Posterior vena cava (tissue), 2 donors: ENCODE results near the gene FOXK1. TPM values are rescaled to one million over a fixed set of nuclear protein-coding genes. Genes with fewer than 3 reads are reported as not detected.
A peak's percentile ranks its signal among the peaks of the same experiment; 100 is the strongest.
"Not testable (repeated sequence)": the region's sequence is repeated elsewhere in the genome, so short reads cannot be mapped to it uniquely, and the experiment has no call there.

ENCODE experiments used
- DNase-seq: peaks from one replicate; pipeline ENCODE4 v3.0.0-alpha.2; 2020; ENCODE audit warnings: low spot score
- intact Hi-C, 2 donors: fragments of 100-400 bp; cut with DNase I; formaldehyde crosslinking; loops; one replicate each; pipeline versions ENCODE4 v1.14.1 to v1.14.2; 2022 to 2023
- total RNA-seq, 2 donors: library from RNA; stranded (reverse); fragmentation: NEBNext Ultra II Directional; extraction: Animal tissue kit (Norgen Biotek cat#: 25700); gene quantifications; one replicate each; pipeline ENCODE4 v1.2.1, GENCODE V29; 2021
- donor health status: DM: yes; HTN: yes; CAD: no.
- donor health status: DM: yes; HTN: yes; CAD: no.

Gene FOXK1
- total RNA-seq, 2 donors from 2014 or later = 30.5 to 32.3 TPM

DNA sequence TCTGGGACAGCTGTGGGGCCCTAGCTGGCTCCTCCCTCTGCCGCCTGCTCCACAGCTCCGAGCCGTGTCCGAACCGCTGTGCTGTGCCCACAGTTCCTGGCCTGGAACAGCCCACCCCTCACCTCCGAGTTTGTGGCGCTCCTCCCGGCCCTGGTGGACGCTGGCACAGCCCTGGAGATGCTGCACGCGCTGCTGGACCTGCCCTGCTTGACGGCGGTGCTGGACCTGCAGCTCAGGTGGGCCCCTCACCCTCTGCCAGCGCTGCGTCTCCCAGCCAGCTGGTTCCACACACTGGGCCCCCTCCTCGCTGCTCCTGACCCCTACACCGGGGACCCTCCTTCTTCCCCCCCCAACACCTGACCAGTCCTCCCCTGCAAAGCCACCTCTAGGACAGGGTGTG lies 105.4 kb downstream of the FOXK1 start:
- DNase-seq = no peak

DNA sequence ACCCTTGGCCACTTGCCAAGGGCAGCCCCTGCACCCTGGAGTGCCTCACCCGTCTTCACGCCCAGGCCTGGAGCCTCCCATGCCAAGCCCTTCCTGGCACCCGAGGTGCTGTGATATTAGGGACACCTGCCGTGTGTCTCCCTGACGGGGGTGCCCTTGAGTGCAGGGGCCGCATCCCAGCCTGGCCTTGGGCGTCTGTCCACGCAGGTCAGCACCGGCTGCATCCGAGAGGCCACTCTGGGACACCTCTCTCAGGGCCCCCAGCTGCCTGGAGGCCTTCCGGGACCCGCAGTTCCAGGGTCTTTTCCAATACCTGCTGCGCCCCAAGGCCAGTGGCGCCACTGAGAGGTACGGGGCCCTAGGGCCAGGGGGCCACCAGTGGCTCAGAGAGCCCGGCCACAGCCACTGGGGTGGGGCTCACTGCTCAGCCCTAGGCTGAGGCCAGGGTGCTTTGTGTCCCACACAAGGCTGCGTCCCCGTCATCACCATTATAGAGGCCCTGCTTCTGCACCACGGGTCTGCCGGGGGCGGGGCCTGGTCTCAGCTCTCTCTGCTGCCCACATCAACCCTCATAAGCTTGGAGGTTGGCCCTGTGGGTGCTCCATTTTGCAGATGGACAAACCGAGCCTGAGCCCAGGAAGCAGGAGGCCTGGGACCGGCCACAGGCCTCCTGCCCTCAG lies 106.0 kb downstream of the FOXK1 start:
- intact Hi-C loops = no loop called here
- no peak for DNase-seq

More for the DNA sequence above, 105.4 kb downstream of the FOXK1 start:
- intact Hi-C loops = no loop called here

DNA sequence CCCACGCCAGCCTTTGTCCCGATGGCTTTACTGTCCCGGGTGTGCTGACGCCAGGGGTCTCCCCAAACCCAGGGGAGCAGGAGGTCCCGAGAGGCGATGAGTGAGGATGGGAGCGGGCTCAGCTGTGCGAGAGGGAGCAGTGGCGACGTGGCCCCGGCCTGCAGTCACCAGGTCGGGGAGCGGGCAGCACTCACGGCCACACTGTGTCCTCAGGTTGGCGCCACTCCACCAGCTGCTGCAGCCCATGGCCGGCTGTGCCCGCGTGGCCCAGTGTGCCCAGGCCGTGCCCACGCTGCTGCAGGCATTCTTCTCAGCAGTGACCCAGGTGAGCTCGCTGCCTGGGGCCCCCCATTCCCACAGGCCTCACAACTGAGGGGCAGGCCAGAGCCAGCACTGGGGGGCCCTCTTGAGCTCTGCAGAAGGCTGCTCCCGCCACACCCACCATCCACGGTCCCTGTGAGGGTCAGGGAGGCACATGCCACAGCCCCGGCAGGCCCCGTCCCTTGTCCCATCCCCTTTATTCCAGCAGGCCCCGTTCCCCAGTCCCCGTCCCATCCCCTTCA lies 106.6 kb downstream of the FOXK1 start:
- no peak for DNase-seq
- intact Hi-C loops = no loop called here

DNA sequence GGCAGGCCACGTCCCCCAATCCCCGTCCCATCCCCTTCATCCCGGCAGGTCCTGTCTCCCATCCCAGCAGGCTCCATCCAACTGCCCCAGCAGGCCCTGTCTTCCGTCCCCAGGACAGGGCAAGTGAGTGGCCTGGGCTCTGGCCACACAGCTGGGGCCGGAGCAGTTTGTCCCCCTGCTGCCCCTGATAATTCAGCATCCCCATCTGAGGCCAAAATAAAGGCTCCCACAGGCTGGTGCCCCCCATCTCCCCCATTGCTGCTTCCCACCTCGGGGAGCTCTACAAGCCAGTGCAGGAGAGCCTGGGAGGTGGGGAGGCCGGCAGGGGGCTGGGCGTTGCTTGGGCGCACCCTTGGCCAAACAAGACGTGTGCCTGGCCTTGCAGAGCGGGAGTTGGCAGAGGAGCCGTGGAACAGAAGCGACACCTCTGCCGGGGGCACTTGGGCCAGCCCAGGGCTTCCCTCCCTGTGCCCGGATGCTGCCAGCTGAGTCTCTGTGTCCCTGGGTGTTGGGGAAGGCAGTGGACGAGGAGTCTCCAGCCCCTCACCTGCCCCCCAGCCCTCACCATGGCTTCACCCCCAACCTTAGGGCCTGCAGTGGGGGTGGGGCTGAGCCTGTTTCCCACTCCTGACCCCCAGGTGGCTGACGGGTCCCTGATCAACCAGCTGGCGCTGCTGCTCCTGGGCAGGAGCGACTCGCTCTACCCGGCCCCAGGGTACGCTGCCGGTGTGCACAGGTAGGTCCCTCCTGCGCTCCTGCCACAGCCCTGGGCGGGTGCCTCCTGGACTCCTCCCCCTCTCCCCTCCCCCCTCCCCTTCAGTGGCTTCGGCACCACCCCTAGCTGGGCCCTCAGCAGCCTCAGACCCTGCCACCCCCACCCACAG lies 107.3 kb downstream of the FOXK1 start:
- intact Hi-C loops = loop anchor here in 1 of 2 donors (10.0 kb wide), 1 partner anchor 295 kb away; no protein-coding TSS in a partner anchor
- DNase-seq = no peak

DNA sequence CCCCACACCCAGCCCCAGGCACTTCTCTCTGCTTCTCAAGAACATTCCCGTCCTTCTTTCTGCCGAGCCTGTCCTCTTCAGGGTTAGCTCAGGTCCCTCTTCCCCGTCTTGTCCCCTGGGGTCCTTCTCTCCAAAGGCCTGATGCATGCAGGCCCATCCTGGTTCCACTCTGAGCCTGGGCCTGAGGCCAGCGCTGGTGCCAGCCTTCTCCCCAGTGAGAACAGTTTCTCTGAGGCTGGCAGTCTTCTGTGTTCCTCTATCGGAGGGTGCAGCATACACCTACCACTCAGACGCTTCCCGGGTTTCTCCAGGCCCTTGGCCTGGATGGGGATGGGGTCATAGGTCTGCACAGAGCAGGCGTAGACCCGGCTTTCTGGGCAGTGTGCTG lies 108.0 kb downstream of the FOXK1 start:
- intact Hi-C loops = loop anchor here in 1 of 2 donors (10.0 kb wide), 1 partner anchor 295 kb away; no protein-coding TSS in a partner anchor
- no peak for DNase-seq

DNA sequence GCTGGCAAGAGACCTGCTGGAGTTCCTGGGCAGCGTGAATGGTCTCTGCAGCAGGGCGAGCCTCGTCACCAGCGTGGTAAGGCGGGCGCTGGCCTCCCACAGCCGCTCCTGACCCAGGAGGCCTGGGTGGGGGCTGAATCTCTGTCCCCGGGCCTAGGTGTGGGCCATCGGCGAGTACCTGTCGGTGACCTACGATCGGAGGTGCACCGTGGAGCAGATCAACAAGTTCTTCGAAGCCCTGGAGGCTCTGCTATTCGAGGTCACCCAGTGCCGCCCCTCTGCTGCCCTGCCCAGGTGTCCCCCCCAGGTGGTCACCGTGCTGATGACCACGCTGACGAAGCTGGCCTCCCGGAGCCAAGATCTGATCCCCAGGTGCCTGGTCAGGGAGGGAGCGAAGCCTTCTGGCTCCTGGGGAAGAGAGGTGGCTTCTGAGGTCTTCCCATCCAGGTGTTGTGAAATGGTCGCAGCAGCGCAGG lies 108.5 kb downstream of the FOXK1 start:
- intact Hi-C loops = loop anchor here in 1 of 2 donors (10.0 kb wide), 1 partner anchor 294 kb away; no protein-coding TSS in a partner anchor

DNA sequence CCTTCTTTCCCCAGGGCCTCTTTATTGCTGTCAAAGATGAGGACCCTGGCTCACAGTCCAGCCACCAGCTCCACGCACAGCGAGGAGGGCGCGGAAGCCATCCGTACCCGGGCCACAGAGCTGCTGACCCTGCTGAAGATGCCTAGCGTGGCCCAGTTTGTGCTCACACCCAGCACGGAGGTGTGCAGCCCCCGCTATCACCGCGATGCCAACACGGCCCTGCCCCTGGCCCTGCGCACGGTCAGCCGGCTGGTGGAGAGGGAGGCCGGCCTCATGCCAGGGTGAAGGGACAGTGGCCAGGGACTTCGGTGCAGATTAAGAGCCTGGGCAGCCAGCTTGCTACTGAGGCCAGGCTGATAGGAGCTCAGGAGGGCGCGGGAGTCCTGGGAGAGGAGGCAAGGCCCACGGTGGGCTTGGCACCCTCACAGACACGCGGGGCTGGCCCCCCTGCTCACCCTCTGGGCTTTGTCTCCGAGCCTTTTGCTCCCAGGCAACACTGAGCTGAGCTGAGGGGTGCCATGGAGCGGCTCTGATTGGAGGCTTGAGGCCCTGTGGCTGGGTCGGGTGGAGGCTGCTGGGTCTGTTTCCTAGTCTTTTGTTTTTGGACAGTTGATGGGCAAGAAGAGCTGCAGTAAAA lies 109.1 kb downstream of the FOXK1 start:
- no peak for DNase-seq
- intact Hi-C loops = loop anchor here in 1 of 2 donors (10.0 kb wide), 1 partner anchor 294 kb away; no protein-coding TSS in a partner anchor

More for the DNA sequence above, 108.5 kb downstream of the FOXK1 start:
- DNase-seq = peak; percentile 80

DNA sequence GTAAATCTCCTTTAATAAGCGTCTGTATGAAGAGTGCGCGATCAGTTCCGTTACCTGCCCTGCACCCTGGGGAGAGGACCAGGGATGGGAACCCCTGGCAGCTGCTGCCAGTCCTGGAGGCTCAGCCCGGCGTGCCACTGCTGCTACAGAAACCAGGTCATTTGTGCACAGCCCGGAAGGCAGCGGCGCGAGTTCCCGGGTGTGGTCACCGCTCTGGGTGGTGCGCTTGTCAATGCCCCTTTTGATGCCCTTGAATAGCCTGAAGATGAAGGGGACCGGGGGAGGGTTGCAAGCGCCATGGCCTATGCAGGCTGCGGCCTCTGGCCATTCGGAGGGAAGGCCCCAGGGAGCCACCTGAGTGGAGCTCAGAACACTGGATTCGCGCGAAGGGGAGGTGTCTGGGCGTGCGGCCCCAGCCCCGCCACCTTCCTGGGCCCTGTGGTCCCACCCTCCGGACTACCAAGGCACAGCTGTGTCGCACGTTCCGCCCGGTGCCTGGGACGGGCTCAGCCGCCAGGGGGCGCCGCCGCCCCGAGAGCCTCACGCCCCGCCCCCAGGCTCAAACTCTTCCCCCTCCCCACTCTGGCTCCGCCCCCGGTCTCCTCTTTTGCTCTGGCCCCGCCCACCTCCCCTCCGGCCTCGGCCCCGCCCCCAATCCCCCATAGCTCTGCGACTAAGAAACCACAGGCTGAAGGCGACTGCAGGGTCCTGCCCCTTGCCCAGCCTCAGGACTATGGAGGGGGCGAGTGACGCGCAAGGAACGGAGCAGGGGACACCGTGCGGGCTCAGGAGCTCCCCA lies 109.8 kb downstream of the FOXK1 start:
- DNase-seq = peak; percentile 92
- intact Hi-C loops = loop anchor here in 1 of 2 donors (10.0 kb wide), 1 partner anchor 293 kb away; no protein-coding TSS in a partner anchor

DNA sequence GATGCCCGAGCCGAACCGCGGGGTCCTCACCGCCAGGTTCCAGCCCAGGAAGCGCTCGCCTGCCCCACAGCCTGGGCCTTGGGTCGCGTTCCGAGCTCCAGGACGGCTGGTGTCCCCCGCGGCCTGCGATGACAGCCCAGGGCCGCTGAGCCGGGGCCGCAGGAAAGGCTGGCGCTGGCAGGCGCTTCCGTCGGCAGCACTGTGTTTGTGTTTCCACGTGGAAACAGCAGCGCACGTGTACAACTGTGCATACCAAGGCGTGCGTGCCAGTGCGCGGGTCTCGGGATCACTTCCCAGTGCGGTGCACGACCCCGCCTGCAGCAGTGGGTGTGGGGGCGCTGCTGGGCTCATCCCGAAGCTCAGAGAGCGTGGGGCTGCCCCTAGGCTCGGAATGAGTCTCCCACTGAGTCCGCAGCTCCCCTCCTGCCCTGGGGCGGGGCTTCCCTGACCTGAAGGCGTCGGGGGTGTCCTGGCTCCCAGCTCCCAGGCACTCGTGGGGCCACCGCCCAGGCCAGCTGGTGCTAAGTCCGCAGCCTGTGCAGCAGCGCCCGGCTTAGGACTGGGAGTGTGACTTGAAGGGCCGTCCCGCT lies 110.5 kb downstream of the FOXK1 start:
- DNase-seq = no peak
- intact Hi-C loops = loop anchor here in 1 of 2 donors (10.0 kb wide), 1 partner anchor 292 kb away; no protein-coding TSS in a partner anchor

DNA sequence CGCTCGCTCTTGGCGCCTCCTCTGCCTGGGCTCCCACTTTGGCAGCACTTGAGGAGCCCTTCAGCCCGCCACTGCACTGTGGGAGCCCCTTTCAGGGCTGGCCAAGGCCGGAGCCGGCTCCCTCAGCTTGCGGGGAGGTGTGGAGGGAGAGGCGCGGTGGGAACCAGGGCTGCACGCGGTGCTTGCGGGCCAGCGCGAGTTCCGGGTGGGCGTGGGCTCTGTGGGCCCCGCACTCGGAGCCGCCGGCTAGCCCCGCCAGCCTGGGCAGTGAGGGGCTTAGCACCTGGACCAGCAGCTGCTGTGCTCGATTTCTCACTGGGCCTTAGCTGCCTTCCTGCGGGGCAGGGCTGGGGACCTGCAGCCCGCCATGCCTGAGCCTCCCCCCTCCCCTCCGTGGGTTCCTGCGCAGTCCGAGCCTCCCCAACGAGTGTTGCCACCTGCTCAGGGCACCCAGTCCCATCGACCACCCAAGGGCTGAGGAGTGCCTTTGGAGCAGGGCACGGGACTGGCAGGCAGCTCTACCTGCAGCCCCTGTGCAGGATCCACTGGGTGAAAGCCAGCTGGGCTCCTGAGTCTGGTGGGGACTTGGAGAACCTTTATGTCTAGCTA lies 111.4 kb downstream of the FOXK1 start:
- intact Hi-C loops = loop anchor here in 1 of 2 donors (10.0 kb wide), 1 partner anchor 291 kb away; no protein-coding TSS in a partner anchor
- DNase-seq = not testable (repeated sequence)

DNA sequence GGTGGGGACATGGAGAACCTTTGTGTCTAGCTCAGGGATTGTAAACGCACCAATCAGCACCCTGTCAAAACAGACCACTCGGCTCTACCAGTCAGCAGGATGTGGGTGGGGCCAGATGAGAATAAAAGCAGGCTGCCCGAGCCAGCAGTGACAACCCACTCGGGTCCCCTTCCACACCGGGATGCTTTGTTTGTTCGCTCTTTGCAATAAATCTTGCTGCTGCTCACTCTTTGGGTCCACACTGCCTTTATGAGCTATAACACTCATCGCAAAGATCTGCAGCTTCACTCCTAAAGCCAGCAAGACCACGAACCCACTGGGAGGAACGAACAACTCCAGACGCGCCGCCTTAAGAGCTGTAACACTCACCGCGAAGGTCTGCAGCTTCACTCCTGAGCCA lies 112.1 kb downstream of the FOXK1 start:
- intact Hi-C loops = loop anchor here in 1 of 2 donors (10.0 kb wide), 1 partner anchor 291 kb away; no protein-coding TSS in a partner anchor
- not testable (repeated sequence) for DNase-seq

DNA sequence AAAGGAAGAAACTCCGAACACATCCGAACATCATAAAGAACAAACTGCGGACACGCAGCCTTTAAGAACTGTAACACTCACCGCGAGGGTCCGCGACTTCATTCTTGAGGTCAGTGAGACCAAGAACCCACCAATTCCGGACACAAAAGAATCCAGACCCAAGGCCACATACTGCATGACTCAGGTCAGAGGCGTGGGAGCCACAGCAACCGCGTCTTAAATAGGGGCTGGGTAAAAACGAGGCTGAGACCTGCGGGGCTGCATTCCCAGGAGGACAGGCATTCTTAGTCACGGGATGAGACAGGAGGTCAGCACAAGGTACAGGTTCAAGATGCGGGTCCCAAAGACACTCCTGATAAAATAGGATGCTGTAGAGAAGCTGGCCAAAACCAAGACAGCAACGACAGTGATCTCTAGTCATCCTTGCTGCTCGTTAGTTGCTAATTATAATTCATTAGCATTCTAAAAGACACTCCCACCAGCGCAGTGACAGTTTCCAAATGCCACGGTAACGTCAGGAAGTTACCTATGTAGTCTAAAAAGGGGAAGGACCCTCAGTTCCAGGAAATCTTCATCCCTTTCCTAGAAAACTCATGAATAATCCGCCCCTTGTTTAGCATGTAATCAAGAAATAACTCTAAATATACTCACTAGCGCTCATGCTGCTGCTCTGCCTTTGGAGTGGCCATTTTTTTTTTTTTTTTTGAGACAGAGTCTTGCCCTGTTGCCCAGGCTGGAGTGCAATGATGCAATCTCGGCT lies 112.7 kb downstream of the FOXK1 start:
- no peak for DNase-seq
- intact Hi-C loops = loop anchor here in 1 of 2 donors (10.0 kb wide), 1 partner anchor 290 kb away; no protein-coding TSS in a partner anchor

DNA sequence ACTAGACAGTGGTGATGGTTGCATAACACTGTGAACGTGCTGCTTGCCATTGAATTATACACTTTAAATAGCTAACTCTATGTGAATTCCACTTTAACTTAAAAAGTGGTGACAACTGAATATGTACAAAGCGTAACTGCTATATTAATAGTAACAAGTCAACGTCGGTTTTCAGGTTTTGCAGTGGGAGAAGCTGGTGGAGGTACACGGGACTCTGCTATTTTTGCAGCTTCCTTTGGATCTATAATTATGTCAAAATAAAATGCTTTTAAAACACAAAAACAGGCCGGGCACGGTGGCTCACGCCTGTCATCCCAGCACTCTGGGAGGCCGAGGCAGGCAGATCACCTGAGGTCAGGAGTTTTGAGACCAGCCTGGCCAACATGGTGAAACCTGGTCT lies 114.4 kb downstream of the FOXK1 start:
- DNase-seq = no peak
- intact Hi-C loops = loop anchor here in 1 of 2 donors (10.0 kb wide), 1 partner anchor 288 kb away; no protein-coding TSS in a partner anchor

DNA sequence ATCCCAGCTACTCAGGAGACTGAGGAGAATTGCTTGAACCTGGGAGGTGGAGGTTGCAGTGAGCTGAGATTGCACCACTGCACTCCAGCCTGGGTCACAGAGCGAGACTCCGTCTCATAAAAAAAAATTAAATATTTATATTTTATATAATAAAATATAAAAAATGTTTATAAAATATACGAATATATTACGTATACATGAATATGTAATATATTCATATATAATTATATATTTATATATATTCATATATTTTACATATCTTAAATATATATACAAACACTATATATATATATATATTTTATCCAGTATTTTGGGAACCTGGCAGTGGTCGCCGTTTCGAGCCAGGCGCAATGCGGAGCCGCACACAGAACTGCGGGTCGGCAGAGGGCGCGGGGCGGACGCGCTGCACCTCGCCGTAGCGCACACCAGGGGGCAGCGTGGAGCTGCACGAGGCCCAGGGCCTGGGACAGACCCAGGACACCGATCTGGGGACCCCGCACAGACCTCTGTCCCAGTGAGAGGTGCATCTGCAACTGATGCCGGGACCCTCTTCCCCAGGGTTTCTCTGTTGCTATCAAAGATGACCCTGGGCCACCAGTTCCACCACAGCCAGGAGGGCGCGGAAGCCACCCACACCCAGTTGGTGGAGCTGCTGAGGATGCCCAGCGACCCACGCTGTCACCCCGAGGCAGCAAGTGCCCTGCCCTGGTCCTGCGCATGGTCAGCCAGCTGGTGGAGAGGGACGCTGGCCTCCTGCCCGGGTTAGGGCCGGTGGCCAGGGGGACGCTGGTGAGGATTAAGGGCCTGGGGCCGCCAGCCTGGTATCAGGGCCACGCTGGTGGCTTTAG lies 116.0 kb downstream of the FOXK1 start:
- no peak for DNase-seq
- intact Hi-C loops = loop anchor here in 1 of 2 donors (10.0 kb wide), 1 partner anchor 287 kb away; no protein-coding TSS in a partner anchor

DNA sequence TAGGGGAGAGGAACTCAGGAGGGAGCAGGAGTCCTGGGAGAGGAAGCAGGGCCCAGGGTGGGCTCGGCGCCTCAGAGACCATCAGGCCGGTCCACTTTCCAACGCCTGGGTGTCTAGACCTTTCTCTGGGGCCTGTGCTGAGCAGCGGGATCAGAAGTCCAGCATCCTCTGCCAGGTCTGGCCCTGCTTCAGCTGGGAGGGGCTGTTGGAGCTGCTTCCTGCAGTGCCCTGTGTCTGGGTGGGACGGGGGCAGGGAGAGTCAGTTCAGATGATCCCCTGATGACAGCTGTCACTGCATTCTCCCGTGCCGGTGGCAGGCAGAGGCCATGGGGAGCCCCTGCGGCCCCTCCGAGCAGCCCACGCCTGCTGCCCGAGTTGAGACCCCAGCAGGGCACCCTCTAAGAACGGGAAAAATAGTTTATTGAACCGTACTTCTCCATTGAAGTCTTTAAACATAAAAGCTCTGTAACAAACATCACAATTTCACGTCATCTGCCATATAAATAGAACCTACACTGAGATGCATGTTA lies 116.7 kb downstream of the FOXK1 start:
- DNase-seq = no peak
- intact Hi-C loops = loop anchor here in 1 of 2 donors (10.0 kb wide), 1 partner anchor 286 kb away; no protein-coding TSS in a partner anchor
